ENCODE measurements around the gene LSM14A.

Gene LSM14A

GRCh38 chr19:34208291-34208884, 36.1 kb downstream of the LSM14A start:
- no peaks in the 10 kb centered on the region for H3K9me3 ChIP-seq (ENCODE audit: severe bottlenecking)

GRCh38 chr19:34209726-34210125, 37.4 kb downstream of the LSM14A start:
- Histone ChIP-seq H3K27ac (no peak overlapping the region), H3K4me3 (ENCODE audit: low read depth, low read length) (no peak overlapping the region), H3K27me3 (ENCODE audit: insufficient read depth, low read depth, severe bottlenecking) (no peaks in the 10 kb centered on the region), H3K9me3 (ENCODE audit: severe bottlenecking) (no peaks in the 10 kb centered on the region), H3K36me3 (peaks cover 55% of the 10 kb centered on the region)
- TF ChIP-seq CTCF (IDR thresholded peaks at IDR 0.05; ENCODE audit: low read depth, low read length): no peak
- DNase-seq: no peak

More at GRCh38 chr19:34208291-34208884, 36.1 kb downstream of the LSM14A start:
- no peak for DNase-seq
- Histone ChIP-seq H3K4me3 (ENCODE audit: low read depth, low read length) (no peak overlapping the region), H3K27ac (no peak overlapping the region), H3K36me3 (peaks cover 55% of the 10 kb centered on the region), H3K27me3 (ENCODE audit: insufficient read depth, low read depth, severe bottlenecking) (no peaks in the 10 kb centered on the region)
- no peak for TF ChIP-seq CTCF (IDR thresholded peaks at IDR 0.05; ENCODE audit: low read depth, low read length)

- H3K36me3 ChIP-seq: peaks cover 54% of the 10 kb centered on the region
- H3K4me3 ChIP-seq (ENCODE audit: low read depth, low read length): no peak overlapping the region
- DNase-seq: no peak
- no peaks in the 10 kb centered on the region for H3K9me3 ChIP-seq (ENCODE audit: severe bottlenecking)
- H3K27ac ChIP-seq: no peak overlapping the region
- H3K27me3 ChIP-seq (ENCODE audit: insufficient read depth, low read depth, severe bottlenecking): no peaks in the 10 kb centered on the region
- TF ChIP-seq CTCF (IDR thresholded peaks at IDR 0.05; ENCODE audit: low read depth, low read length): no peak
Observed at GRCh38 chr19:34213283-34213682, 41.0 kb downstream of the LSM14A start.

GRCh38 chr19:34214040-34214439, 41.7 kb downstream of the LSM14A start:
- TF ChIP-seq CTCF (IDR thresholded peaks at IDR 0.05; ENCODE audit: low read depth, low read length): no peak
- H3K36me3 ChIP-seq: peaks cover 60% of the 10 kb centered on the region

GRCh38 chr19:34215006-34215665, 42.8 kb downstream of the LSM14A start:
- peaks cover 63% of the 10 kb centered on the region for H3K36me3 ChIP-seq
- no peak for TF ChIP-seq CTCF (IDR thresholded peaks at IDR 0.05; ENCODE audit: low read depth, low read length)

More at GRCh38 chr19:34214040-34214439, 41.7 kb downstream of the LSM14A start:
- H3K4me3 ChIP-seq (ENCODE audit: low read depth, low read length): no peak overlapping the region
- H3K27ac ChIP-seq: no peak overlapping the region
- no peaks in the 10 kb centered on the region for H3K9me3 ChIP-seq (ENCODE audit: severe bottlenecking)
- DNase-seq: no peak
- H3K27me3 ChIP-seq (ENCODE audit: insufficient read depth, low read depth, severe bottlenecking): no peaks in the 10 kb centered on the region

More at GRCh38 chr19:34215006-34215665, 42.8 kb downstream of the LSM14A start:
- H3K27me3 ChIP-seq (ENCODE audit: insufficient read depth, low read depth, severe bottlenecking): no peaks in the 10 kb centered on the region
- H3K4me3 ChIP-seq (ENCODE audit: low read depth, low read length): no peak overlapping the region
- no peak overlapping the region for H3K27ac ChIP-seq
- H3K9me3 ChIP-seq (ENCODE audit: severe bottlenecking): no peaks in the 10 kb centered on the region
- DNase-seq: no peak
